Measurements from ENCODE around the gene LCN6. TPM values are rescaled to one million over a fixed set of nuclear protein-coding genes. Genes with fewer than 3 reads are reported as not detected.

The LCN6 gene
- total and polyA plus RNA-seq, 10 of the 15 experiments (the other 5 are each of a cell fraction or from before 2014, with no cell fraction given) = not detected

DNA sequence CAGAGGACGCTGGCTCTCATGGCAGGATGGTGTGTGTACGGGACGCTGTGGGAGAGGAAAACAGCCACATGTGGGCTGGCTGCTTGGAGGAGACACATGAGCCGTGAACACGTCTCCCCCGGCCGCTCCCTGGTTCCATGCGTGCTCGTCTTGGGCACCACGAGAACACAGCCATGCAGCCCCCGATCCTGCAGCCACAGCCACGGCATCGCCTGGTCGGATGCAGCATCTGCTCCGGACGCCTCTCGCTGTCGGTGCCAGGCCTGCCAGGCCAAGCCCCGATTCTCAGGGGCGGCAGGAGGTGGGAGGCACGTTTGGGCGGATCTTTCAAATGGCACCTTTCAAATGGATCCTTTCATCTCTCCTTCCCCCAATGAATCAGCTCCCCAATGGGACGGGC lies 8.8 kb downstream of the LCN6 start (continued):
- no peak for TF ChIP-seq SUZ12 (IDR thresholded peaks at IDR 0.05; ENCODE audit: unreplicated experiment)
- TF ChIP-seq PML (IDR thresholded peaks at IDR 0.05; ENCODE audit: low read length) = no peak
- TF ChIP-seq NKRF (conservative IDR thresholded peaks at IDR 0.05) = no peak
- TF ChIP-seq SMAD1 (IDR thresholded peaks at IDR 0.05; ENCODE audit: low read depth, partially characterized antibody) = no peak
- no peak for TF ChIP-seq SMAD5 (IDR thresholded peaks at IDR 0.05; ENCODE audit: low read depth)
- no peak for TF ChIP-seq BACH1 (IDR thresholded peaks at IDR 0.05; ENCODE audit: borderline replicate concordance)
- no peak for TF ChIP-seq PAX5 (IDR thresholded peaks at IDR 0.05; ENCODE audit: borderline replicate concordance, low read depth, low read length)

DNA sequence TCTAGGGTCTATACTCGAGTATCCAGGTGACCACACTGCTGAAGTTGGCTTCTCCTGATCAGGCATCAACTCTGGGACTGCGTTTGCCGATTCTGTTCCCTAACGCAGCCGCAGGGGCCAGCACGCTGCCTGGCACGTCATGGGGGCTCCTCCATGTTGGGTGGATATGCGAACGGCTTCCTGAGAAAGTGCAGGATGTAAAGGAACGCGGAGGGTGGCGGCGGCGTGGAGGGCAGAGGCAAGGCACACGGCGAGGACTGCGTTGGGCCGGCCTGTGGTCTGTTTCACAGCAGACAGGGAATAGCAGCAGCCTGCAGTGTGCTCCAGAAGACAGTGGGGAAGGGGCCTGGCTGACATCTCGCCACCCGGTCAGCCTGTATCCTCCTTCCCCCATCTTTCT lies 9.4 kb downstream of the LCN6 start:
- SMC1A ChIA-PET (ENCODE audit: uncharacterized antibody, unreplicated experiment) = no interaction called here
- H3K9me3 ChIP-seq (replicated peaks; ENCODE audit: control insufficient read depth, insufficient read depth, low read length) = no peaks in the 10 kb centered on the region
- no peaks in the 10 kb centered on the region for H3K36me3 ChIP-seq (ENCODE audit: control insufficient read depth in 2 of 2, insufficient read depth in 2 of 2, low read length in 1 of 2)
- RAD21 ChIA-PET (ENCODE audit: unreplicated experiment) = no interaction called here
- FAIRE-seq = no peak
- no peak overlapping the region for H3K4me3 ChIP-seq
- ATAC-seq = no peak
- no peak overlapping the region for H3K4me2 ChIP-seq (ENCODE audit: control insufficient read depth, insufficient read depth)
- POLR2A ChIA-PET = no interaction called here
- 83% methylated on average over 20 of the region's 20 CpGs for WGBS (ENCODE audit: insufficient coverage, insufficient replicate concordance, low lambda C conversion rate, missing lambda C conversion rate)
- peaks cover 15% of the 10 kb centered on the region for H3K4me1 ChIP-seq (ENCODE audit: control insufficient read depth, insufficient read depth, low read length)
- TF ChIP-seq SKIL (IDR thresholded peaks at IDR 0.05; ENCODE audit: low read depth, poor library complexity, severe bottlenecking) (no peak), STAT1 (conservative IDR thresholded peaks at IDR 0.05) (no peak), ZNF24 (IDR thresholded peaks at IDR 0.05) (no peak), HDAC2 (IDR thresholded peaks at IDR 0.05) (no peak), ZNF207 (IDR thresholded peaks at IDR 0.05; ENCODE audit: borderline replicate concordance) (no peak)
- H2AFZ ChIP-seq (ENCODE audit: control insufficient read depth, low read depth, low read length) = no peak overlapping the region
- peaks cover 0 to 8% of the 10 kb centered on the region in 2 experiments; a peak in 3 of 4 replicates for H3K27me3 ChIP-seq (replicated peaks in 1 of 2; ENCODE audit: control insufficient read depth in 2 of 2, insufficient read depth in 2 of 2, low read length in 1 of 2)
- H3K79me2 ChIP-seq (ENCODE audit: control insufficient read depth, insufficient read depth, low read length) = no peaks in the 10 kb centered on the region
- DNase-seq (ENCODE audit: low read depth, low spot score) = no peak
- H4K20me1 ChIP-seq (ENCODE audit: control insufficient read depth, insufficient read depth) = no peaks in the 10 kb centered on the region
- H3K9ac ChIP-seq (ENCODE audit: control insufficient read depth, insufficient read depth, low read length) = no peak overlapping the region
- H3K27ac ChIP-seq (ENCODE audit: control insufficient read depth, insufficient read depth) = no peak overlapping the region
- BruUV-seq (replicated peaks) = no TSS peak
- in situ Hi-C loops (cut with MboI) (no loop called here), intact Hi-C loops (cut with micrococcal nuclease; ENCODE audit: unreplicated experiment) (no loop called here)
- CTCF ChIA-PET = no interaction called here
